NCI-H510A treated with DMSO at 0.1 percent for 48 hours (cell line): ENCODE data around the gene DNAH17.

Experiments
- DNase-seq: peaks from one replicate; lab custom pipeline; 2025; lab: John Stamatoyannopoulos, UW

Gene DNAH17

DNA sequence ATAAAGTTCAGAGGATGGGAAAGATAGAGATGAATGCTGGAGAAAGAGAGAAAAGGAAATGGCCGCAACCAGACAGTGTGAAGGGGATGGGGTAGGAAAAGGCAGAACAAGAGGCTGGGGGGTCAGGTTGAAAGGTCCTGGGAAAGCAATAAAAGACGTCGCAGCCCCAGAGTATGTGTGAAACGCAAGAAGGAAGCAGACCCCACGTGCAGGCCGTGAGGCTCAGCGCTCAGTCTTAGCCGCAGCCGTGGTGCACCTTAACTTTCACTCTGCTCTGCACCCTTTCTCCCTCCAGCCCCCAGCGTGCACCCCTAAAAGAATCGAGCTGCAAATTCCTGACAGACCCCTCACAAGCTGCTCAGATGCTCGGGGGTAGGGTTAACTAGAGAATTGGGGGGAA lies 1.9 kb downstream of the DNAH17 start:
- DNase-seq = no peak

DNA sequence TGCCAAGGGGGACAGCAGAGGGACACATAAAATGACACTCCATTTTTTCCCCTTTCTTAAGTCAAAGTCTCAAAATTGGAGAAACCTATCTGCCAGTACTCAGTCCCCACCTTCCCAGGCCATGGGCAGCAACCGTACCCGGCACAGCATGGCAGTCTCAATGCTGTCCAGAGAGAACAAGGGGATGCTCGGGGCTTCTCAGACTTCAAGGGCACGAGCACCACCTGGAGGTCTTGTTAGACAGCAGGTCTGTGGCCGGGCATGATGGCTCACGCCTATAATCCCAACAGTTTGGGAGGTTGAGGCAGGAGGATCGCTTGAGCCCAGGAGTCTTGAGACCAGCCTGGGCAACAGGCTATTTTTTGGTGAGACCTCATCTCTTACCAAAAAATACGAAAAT lies 3.2 kb downstream of the DNAH17 start:
- peak; percentile 40 for DNase-seq

DNA sequence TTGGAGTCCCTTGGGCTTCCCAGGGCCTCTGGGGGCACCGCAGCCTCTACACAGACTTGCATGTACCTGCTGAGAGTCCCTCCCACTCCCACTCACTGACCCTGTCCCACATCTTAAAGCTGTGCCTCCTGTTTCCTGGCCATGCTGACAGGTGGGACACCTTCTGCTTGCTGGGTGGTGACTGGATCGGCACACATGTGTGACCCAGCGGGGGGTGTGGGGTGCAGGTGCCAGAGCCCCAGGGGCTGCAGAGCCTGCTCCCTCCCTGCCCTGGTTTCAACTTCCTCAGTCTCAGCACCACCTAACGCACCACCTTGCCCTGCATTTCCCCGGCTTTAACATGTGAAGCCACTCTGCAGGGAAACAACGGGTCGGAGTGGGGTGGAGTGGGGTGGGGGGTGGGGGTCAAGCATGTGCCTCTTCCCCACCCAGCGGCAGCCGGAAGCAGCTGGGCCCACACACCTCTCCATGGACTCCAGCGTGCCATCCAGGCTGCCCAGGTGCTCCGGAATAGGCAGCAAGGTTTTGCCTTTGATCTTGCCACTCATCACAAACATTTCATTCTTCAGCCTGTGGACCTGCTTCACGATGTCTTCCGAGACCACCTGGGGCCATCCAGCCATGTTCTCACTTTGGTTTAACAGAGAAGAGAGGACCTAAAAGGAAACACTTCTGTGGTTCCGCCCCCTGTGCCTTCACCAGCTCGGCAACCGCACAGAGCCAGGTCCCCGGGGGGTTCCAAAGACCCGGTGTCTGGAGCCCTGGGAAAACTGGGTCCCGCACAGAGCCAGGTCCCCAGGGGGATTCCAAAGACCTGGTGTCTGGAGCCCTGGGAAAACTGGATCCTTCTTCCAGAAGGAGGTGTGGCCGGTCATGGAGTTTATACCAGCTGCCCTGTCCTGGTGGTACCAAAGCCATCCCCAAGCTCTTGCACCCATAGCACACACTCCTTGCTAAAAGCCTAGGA lies 4.7 kb downstream of the DNAH17 start:
- no peak for DNase-seq

DNA sequence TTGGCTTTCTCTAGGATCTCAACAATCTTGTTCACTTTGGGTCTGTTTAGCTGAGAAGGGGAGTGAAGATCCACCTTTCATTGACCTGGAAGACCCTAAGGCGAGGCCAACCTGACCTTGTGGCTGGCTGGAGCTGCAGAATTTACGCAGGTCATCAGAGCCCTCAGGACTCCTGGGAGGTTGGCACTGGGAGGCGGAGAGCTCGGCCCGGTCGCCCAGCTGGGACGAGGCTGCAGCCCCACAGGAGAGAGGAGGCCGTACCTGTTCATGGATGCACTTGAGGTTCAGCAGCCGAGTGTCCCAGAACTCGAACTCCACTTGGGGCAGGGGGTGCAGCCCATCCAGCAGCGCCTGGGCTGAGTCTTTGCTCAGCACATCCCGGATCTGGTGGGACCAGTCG lies 5.9 kb downstream of the DNAH17 start:
- no peak for DNase-seq

DNA sequence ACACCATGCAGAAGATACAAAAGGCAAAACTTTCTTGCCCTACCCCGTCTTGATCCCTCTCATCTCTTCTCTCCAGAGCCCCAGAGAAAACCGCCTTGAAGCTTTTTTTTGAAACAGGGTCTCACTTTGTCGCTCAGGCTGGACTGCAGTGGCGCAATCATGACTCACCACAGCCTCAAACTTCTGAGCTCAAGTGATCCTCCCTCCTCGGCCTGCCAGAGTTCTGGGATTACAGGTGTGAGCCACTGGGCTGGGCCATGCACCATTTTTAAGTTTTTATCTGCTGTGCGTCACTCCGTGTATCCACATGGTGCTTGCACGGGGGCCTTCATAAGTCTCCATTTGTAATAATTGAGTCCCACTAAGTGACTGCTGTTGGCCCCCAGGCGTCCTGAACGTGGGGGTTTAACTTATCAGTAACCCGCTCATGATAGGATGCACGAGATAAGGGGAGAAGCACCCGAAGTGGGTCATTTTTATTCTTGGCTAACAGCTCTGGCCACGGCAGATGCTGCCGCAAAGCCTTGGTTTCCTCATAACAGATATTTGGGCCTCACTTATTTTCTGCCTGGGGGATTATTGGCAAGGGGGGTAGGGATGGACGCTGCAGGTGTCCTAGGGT lies 8.6 kb downstream of the DNAH17 start:
- DNase-seq = no peak

DNA sequence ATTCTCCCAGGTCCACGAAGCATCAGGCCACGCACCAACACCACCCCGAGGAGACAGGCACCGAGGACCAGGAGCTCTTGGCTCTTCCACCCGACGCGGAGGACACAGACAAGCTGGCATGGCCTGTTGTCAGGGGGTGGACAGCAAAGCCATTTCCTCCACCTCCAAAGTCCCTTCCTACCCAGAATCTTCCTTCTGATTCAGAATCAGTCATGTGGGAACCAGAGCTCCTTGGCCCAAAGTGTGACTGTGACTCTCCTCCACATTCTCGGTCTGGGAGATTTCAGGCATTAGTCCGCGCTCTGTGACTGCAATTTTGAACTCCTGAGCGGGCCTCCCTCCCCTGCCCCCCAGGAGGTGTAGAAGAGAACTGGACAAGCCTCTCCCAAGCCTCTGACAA lies 9.2 kb downstream of the DNAH17 start:
- no peak for DNase-seq

DNA sequence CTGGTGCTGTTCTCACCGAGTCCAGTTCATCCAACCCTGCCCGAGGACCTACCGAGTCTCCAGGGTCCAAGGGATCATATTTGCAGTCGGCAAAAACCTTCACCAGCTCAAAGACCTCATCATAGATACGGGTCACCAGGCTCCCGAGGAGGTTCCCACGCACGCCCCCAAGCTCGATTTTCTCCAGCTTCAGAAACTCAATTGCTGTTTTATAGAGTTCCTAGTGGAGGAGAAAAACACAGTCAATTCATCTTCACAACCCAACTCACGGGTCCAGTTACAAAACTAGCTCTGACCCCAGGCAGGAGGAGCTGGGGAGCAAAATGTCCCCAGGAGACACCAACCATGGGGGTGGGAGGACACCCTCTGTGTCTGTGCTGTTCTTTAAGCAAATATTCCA lies 10.2 kb downstream of the DNAH17 start:
- DNase-seq = no peak

DNA sequence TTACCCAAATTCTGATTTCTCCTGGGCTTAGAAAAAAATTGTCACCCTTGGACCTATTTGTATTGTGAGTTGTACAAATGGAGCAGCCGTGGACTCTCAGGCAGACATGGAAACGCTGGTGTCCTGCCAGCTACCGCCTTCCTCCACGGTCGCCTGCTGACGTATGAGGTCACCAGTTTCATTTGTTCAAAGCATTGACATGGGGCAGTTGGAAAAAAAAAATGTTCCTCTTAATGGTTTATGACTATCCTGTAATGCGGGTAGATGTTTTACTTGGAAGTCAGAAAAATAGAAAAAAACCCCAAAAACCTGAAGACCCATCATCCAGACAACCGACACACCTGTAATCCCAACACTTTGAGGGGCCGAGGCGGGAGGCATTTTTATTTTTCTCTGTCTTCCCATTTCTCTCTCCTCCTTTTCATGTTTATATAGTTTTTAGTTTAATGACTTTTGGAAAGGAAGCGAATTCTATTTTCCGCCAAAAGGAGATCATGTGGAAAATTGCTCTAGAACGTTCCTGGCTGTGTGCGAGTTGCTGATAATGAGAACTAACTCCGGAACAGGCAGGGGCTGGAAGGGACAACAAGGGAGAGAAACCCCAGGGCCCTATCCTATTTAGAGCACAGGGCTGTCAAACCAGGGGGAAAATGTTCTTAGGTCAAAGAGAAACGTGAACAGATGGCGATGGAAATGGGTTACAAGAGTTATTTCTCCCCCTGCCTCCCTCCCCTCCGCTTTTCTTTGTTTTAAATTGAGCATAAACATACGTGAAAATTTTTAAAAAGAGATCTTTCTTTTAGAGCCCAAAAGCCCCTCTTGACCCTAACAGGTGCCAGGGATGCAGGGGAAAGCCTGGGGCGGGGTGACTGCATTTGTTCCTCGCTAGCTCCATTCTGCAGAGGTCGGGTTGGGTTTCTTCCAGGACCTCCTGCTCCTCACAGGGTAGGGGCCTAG lies 13.7 kb downstream of the DNAH17 start:
- DNase-seq = no peak

DNA sequence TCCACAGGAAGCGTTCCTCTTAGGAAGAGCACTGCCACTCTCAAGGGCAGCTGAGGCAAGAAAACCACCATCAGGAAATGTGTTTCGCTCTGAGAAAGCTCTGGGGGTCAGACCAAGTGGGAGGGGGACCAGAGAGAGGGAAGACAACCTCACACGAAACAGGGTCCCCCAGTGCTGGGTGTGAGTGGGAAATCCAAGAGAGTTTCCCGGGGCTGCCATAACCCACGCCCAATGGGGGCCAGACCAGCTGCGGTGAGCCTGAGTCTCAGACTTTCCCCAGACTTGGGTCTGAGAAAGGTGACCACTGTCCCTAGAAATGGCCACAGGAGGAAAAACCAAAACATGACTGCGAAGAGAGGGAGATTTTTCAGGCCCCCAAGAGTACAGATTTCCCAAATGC lies 14.5 kb downstream of the DNAH17 start:
- DNase-seq = no peak

DNA sequence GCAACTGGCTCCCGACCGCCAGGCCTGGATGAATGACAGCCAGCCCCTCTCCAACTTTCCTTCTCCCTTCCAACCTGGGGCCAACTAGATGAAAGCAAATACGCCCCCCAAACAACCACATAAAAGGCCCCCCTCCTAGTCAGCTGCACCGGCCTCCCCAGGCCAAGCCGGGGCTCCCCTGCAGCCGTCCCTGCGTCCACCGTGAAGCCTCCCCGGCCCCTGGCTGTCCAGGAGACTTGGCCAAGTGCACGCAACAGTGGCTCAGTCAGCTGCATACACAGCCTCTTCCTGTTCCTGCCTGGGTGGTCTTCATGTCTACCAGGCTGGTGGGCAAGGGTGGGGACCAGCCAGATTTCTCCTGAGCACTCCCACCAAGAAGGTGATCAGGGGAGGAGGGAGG lies 16.0 kb downstream of the DNAH17 start:
- DNase-seq = no peak

DNA sequence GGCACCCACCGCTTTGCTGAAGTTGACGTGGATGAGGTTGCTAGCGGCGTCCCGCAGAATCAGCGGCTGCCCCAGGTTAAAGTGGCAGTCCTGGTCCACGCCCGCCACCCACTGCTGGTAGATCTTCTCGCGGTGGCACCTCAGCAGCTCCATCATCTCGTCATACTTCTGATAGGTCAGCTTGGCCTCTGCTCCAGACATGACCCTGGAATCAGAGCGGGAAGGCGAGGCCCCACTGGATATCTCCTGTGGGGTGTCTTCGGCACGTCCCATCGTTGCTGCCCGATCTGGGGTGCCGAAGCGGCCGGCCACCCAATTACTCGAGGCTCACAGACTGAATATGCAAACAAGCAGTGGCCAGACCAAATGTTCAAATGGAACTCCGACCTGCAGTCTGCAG lies 16.5 kb downstream of the DNAH17 start:
- DNase-seq = no peak

DNA sequence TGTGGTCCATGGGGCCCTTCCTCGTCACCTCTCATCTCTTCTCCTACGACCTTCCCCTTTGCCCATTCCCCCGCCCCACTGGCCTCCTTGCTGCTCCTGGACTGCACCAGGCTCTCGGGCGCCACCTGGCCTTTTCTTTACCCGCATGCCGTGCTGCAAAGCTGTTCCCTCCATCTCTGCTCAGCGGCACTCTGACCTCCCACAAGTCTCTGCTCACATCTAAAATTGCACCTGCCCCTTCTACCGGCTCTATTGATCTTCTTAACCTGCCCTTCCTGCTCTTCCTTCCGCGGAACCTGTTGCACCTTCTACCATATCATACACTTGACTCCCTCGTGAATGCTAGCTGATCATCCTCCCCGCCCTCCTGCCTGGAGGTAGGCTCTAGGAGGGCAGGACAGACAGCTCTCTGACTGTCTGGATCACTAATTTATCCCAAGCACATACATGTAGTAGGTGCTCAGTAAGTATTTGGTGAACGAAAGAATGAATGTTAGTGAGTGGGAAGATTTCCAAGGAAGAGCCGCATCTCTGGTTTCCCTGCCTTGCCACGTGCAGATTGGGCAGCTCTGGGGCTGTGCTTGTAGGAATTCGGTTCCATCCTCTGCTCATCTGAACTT lies 17.3 kb downstream of the DNAH17 start:
- peak; percentile 17 for DNase-seq

DNA sequence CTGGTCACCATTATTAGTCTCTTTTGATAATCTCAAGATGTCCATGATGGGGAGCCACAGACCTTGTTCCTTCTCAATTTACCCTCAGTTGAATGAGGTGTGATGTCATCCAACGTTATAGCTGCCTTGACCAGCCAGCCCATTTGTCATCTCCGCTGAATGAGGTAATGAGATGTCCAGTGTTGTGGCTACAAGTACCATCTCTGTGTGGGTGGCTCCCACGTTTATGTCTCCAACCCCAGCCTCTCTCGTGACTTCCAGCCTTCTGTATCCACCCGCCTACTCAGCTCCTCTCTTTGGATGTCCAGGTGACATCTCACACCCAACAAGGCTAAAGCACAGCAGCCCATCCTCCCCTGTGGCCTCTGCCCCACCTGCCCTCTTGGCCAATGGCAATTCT lies 18.2 kb downstream of the DNAH17 start:
- DNase-seq = no peak

DNA sequence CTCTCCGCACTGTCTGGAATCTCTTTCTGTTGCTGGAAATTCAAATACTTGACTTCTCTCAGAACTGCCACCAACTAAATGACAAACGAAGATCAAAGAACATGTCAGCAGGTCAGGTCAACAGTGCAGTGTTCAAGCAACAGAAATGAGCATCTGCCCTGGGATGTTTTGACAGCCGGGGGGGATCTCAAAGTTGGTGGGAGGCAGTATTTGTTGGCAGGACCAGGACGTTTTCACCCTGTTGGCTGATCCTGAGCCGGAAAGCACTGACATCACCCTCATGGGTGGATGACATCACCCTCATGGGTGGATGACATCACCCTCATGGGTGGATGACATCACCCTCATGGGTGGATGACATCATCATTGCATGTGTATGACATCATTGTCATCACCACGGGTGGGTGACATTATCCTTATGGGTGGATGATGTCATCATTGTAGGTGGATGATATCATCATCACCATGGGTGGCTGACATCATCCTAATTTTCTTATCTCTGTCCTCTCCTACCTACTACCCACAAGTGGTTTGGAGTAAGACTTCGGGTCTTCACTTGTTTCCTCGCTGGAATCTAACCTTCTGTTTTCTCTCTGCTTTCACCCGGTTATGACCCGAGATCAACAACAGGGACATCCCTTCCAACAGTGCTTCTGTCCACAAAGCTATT lies 18.9 kb downstream of the DNAH17 start:
- DNase-seq = no peak

DNA sequence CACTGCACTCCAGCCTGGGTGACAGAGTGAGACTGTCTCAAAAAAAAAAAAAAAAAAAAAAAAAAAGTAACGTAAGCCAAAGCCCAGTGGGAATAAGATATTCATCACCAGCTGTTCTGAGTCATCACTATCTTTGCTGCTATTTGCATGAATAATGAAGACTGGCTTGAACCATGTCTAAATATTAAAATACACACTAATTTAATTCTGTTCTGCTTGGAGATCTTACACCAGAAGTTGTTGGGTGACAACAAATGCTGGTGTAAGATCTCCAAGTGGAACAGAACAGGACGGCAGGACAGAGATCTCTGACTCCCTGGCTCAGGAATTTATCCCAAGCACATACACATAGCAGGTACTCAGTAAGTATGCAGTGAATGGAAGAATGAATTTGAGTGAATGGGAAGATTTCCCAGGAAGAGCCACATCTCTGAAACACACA lies 19.6 kb downstream of the DNAH17 start:
- DNase-seq = no peak

DNA sequence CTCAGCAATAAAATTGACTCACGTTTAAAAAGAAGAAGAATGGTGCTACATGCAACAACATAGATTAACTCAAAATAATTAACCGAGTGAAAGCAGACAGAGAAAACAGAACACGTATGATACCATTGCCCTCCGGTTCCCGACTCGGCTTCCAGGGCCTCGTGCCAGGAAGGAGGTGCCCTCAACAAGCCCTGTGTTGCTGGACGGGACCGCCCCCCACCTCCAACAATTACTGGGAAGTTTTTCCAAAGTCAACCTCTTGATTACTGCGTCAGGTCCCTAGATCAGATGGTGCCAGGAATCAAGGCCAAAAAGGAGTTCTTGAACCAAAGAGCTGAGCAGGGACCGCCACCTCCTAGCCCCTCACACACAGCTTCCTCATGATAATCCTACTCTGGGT lies 20.4 kb downstream of the DNAH17 start:
- no peak for DNase-seq

DNA sequence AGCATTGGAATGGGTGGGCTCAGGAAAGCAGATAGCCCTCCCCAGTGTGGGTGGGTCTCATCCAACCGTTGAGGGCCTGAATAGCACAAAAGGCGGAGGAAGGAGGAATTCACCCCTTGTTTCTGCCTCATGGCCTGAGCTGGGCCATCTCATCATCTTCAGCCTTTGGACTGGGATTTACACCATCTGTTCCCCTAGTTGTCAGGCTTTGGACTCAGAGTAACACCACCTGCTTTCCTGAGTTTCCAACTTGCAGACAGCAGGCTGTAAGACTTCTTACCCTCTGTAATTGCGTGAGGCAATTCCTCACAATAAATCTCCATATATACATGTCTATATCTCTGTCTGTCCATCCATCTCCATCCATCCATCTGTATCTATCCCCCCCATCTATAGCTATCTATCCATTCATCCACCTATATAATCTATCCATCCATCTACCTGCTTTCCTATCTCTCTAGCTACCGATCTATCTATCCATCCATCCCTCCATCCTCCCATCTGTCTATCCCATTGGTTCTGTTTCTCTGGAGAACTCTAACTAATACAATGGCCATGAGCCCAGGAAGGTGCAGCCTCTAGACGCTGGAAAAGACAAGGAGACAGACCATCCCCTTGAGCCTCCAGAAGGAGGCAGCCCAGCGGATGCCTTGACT lies 21.3 kb downstream of the DNAH17 start:
- DNase-seq = no peak

DNA sequence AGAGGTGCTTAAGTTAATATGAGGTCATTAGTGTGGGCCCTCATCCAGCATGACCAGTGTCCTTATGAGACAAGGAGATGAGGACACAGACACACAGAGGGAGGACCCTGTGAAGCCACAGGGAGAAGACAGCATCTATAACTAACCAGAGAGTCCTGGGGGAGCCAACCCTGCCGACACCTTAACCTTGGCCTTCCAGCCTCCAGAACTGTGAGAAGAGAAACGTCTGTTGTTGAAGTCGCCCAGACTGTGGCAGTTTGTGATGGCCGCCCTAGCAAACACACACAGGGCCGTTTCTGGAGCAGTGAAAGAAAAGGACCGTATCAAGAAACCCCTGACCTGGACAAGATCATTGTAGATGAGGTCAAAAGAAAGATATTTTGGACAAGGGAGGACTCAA lies 26.7 kb downstream of the DNAH17 start:
- DNase-seq = no peak

DNA sequence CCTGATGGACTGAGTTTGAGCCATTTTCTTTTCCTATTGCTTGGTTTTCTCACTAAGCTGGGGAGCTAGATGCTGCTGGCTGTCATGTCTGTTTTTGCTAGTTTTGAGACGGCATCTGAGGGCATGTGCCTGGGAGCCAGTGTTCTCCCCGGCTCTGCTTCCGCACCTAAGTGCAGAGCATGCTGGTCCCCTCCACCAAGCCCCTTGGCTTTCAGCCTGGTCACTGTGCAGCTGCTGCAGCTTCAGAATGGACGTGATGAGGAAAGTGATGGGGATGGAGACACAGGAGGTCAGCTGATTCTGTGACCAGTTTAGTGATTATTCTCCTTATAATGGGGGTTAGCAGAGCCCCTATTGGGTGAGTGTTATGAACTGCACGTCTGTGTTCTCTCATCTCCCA lies 28.5 kb downstream of the DNAH17 start:
- no peak for DNase-seq

DNA sequence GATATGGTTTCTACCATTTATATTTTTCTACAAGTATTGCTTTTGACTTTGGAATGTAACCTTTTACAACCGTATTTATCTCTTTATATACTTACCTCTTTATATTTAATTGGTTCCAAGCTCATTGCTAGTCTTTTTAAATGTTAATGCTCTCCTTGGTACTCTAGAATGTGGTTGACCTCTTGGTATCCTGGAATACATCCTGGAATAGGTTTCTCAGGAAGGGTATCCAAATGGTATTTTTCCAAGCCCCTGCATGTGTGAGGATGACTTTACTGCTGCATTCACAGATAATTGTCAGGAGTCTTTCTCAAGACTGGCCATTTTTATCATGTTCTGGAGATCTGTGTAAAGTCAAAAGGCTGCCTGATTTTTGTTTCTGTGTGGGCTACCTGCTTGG lies 30.2 kb downstream of the DNAH17 start:
- DNase-seq = no peak

DNA sequence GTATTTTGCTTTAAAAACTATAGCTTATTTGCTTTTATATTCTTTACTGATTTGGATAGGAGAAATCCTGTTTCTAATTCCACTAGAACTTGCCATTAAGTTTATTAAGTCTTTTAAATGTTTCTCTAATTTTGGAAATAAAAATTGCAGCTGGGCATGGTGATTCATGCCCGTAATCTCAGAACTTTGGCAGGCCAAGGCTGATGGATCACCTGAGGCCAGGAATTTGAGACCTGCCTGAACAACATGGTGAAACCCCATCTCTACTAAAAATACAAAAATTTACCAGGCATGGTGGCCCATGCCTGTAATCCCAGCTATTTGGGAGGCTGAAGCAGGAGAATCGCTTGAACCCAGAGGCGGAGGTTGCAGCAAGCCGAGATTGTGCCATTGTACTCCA lies 30.7 kb downstream of the DNAH17 start:
- DNase-seq = no peak
